GM18508 (cell line): ENCODE measurements around the gene RAD50.
A peak's percentile ranks its signal among the peaks of the same experiment; 100 is the strongest.

ENCODE experiments used
- ATAC-seq: cut with Tn5 transposase; IDR thresholded peaks from one replicate; pipeline ENCODE4 v1.9.1; 2021; ENCODE audit warnings: moderate number of reproducible peaks; ENCODE audit not compliant: insufficient read depth, unreplicated experiment

RAD50 gene

DNA sequence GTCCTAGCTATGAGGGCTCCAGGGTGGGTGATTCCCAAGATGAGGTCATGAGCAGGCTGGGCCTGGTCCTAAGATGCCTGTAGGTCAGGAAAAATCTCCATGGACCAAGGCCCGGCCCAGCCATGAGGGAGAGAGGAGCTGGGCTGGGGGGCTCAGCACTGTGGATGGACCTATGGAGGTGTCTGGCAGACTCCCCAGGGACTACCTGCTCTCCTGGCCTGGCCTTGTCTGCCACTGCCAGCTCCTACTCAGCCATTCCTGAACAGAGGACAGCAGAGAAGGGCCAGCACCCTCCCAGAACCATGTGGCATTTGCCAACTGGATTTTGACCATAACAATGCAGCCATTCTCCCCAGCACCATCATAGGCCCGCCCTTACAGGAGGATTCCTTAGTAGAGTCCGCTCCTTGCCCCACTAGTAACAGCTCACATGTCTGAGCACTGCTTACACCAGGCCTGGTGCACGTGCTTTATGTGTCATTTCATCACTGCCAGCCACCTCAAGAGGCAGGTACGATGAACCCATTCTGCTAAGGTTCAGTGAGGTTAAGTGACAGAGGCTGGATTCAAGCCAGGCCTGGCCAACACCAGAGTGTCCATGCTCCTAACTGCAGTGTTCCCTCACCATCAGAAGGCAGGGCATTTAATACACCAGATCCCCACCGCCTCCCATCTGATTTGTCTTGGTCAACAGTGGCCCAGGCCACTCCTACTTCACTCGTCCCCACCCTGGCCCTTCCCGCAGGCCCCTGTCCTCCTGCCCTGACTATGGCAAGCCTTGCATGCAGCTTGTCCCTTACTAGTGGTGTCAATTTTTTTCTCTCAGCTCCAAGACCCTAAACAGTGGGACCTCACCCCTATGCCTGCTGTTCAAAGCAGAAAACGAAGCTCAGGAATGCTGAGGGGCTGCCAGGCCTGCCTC is 101.9 kb downstream of the RAD50 start:
- no peak for ATAC-seq

DNA sequence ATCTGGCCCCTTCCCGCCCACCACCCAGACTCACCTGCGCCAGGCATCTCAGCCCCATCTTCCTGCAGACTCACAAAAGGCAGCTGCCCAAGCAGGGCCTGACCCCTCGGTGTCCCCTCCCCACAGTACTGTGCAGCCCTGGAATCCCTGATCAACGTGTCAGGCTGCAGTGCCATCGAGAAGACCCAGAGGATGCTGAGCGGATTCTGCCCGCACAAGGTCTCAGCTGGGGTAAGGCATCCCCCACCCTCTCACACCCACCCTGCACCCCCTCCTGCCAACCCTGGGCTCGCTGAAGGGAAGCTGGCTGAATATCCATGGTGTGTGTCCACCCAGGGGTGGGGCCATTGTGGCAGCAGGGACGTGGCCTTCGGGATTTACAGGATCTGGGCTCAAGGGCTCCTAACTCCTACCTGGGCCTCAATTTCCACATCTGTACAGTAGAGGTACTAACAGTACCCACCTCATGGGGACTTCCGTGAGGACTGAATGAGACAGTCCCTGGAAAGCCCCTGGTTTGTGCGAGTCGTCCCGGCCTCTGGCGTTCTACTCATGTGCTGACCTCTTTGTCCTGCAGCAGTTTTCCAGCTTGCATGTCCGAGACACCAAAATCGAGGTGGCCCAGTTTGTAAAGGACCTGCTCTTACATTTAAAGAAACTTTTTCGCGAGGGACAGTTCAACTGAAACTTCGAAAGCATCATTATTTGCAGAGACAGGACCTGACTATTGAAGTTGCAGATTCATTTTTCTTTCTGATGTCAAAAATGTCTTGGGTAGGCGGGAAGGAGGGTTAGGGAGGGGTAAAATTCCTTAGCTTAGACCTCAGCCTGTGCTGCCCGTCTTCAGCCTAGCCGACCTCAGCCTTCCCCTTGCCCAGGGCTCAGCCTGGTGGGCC is 103.1 kb downstream of the RAD50 start:
- no peak for ATAC-seq

DNA sequence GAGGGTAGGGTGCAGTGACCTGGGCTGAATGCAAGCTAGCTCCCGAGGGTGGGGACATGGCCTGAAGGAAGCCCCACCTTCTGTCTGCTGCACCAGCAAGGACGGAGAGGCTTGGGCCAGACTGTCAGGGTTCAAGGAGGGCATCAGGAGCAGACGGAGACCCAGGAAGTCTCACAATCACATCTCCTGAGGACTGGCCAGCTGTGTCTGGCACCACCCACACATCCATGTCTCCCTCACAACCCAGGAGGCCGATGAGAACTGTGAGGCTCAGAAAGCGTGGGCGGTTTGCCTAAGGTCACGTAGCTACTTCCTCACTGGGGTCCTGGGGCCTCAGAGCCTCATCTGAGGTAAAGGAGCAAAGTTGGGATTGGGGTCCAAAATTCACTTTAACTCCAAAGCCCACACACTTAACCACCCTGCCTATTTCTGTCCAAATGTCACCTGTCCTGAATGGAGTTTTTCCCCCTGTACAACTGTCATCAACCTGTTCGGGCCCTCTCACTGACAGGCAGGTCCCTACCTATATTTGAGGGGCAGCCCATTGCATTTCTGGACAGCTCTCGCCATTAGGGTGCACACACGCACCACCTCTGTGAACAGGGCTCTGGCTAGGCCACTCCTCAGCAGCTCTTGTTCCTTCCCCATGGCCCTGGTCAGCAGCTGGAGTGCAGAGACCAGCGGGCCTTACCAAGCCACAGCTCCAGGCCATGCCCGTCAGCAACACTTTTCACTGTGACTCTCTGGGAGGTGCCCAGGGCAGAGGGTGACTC is 104.6 kb downstream of the RAD50 start:
- ATAC-seq: no peak

DNA sequence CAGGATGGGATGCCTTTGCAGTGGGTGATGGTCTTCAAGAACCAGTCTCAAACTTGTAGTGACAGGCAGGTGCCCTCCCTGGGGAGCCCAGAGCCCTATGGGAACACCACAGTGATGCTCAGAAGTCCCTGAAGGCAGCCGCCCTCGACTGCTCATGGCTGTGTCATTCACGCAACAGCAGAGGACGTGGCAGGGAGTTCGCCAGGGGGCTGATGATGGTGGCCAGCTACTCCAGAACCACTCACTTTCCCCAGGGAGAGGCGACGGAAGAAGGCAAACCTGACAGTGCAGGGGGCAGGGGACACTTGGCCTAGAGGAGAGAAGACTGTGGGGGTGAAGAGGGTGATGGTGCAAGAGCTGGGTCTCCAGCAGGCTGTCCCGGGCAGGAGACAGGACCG is 105.2 kb downstream of the RAD50 start:
- ATAC-seq: no peak

DNA sequence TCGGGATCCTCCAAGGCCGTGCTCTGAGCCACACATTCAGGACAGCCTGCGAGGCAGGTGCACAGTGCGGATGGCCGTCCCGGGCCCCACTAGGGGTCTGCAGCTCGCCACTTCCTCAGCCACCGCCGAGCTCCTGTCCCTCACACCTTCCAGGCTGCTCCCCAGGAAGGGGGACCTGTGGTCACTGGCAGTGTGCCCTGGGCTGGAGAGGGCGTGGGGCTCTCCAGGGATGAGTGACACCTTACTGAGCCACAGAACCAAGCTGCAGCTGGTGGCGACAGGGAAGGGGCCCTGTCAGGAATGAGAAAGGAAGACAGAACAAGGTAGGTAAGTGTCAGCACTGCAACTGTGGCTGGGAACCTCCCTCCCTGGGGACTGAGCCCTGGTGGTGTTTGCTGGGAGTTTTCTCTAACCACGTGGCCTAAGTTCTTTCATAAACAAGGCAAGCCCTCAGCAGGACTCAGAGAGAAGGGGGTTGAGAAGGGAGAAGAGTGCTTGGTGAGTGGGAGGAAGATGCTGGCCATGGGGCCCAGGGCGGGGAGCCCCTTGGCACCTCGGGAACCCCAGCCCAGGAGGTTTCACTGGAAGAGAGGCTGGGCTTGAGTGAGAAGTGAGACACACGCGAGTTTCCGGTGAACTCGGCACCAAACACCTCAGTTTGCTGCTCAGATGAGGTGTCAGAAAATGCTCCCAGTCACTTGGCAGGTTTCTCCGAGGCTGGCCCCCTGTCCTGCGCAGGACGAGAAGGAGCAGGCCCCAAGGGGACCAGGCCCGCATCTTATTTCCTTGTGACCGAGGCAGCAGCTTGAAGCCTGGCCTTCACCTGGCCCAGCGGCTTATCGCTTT is 106.4 kb downstream of the RAD50 start:
- peak; percentile 51 for ATAC-seq

DNA sequence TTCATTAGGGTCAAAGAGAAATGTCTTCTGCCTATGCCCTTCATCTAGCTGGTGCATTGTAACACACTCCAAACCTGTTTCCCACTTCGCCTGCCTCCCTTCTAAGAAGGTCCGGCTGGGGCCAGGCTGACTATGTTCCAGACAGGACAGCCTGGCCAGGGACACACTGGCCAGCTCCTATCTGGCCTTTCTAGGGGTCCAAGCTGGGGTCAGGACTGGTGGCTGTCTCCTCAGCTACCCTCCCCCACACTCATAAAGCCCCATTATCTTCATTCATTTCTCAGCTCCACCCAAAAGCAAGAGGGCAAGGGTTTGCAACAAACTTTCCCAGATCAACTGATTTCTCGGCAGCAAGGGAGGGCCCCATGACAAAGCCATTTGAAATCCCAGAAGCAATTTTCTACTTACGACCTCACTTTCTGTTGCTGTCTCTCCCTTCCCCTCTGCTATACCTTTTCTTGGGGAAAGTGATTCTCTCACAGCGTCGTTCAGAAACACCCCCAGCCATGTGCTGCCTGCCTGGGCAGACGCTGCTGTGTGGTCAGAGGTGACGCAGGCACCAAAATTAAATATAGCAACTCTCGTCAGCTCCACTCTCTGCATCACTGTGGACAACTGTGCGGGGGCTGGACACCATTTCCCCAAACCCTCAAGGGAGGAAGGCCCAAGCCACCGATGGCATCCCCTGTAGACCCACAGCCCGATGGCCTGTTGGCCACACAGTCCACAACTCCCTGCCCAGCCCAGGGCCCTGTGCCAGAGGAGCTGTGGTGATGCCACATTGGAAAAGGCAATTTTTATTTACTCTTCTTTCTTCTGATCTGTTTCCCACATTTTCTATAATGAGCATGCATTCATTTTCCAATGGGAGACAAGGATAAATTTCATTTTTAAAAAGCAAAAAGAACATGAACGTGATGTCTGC is 107.3 kb downstream of the RAD50 start:
- no peak for ATAC-seq

DNA sequence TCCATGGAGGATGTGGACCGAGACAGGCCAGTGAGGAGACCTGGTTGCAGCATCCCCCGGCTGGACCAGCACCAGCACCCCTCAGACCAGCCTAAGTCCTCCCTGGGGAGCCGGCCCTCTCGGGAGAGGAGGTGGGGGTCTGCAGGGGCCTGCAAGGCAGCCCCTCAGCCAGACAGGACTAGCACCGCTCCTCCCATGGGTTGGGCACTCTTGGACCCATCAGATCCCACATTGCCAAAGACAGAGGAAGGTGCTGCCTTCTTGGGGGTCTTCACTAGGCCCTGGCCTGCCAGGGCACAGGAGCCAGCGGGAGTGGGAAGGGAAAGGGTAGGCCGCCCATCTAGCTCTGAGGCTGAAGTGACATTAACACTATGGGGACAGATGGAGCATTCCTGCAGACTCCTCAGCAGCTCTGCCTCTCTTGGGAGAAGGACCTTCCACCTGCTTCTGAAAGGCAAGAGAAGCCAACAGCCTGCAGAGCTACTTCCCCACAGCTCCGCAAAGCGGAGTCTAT is 108.0 kb downstream of the RAD50 start:
- no peak for ATAC-seq

DNA sequence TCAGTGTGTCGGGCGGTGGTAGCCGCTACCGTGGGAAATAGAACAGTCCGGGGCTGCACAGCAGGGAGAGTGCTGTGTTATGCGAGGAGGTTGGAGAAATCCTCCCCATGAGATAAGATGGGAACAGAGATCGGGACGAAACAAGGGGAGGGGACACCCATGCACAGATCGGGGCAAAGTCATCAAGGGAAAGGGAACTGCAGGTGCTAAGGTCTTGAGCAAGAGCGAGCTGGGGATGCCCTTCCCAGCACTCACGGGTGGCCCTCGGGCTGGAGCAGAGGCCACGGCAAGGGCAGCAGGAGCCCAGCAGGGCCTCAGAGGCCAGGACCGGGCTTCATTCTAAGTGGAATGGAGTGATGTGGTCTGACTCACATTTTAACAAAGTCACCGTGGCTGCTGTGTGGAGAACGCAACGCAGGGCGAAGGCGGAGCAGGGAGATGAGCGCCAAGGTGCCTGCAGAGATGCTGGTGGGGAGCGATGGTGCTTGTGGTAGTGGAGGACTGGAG is 108.8 kb downstream of the RAD50 start:
- no peak for ATAC-seq

DNA sequence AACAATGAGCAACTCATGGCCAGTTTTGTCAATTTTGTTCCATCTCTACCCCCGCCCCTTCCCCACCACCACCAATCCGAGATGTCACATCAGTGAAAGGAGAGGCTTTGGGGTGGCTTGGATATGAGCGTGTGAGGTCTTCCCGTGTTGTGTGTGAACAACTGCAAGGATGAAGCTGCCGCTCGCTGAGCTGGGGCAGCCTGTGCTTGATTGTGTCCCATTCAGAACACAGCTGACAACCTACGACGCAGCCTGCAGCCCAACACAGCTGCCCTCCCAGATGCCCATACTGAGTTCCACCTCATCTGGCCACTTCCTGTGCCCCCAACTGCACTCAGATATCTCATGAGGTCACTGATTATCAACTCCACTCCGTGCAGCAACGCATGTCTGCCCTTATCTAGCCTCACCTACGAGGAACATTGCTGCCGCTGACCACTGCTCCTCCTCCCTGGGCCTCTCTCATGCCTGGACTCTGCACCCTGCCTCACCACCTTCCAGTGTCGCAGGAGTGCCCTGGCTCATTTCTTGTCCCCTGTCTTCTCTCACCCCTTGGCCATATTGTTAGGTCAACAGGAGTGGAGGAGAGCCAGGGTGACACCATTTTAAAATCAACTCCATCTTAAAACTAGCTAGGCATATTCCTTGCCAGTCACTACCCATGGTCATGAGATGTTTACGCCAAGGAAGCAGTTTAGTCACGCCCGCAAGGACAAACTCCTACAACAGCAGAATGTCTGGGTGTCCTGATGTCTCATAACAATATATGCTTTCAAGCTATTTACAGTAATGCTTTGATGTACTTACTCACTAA is 109.7 kb downstream of the RAD50 start:
- no peak for ATAC-seq

DNA sequence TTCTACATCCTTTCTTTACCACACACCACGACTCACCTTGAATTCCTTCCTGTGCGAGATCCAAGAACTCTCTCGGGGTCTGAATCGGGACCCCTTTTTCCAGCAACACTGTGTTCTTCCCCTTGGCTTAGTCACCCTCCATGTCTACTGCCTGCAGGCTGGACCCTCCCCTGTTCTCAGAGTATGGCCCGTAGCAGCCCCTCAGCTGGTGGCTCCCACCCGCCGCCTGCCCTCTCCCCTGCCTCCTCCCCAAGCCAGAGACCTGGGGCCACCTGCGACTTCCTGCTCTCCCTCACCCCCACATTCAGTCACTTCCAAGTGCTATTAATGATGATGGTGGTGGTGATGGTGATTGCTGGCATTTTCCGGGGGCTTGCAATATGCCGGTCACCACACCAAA is 110.5 kb downstream of the RAD50 start:
- ATAC-seq: no peak

DNA sequence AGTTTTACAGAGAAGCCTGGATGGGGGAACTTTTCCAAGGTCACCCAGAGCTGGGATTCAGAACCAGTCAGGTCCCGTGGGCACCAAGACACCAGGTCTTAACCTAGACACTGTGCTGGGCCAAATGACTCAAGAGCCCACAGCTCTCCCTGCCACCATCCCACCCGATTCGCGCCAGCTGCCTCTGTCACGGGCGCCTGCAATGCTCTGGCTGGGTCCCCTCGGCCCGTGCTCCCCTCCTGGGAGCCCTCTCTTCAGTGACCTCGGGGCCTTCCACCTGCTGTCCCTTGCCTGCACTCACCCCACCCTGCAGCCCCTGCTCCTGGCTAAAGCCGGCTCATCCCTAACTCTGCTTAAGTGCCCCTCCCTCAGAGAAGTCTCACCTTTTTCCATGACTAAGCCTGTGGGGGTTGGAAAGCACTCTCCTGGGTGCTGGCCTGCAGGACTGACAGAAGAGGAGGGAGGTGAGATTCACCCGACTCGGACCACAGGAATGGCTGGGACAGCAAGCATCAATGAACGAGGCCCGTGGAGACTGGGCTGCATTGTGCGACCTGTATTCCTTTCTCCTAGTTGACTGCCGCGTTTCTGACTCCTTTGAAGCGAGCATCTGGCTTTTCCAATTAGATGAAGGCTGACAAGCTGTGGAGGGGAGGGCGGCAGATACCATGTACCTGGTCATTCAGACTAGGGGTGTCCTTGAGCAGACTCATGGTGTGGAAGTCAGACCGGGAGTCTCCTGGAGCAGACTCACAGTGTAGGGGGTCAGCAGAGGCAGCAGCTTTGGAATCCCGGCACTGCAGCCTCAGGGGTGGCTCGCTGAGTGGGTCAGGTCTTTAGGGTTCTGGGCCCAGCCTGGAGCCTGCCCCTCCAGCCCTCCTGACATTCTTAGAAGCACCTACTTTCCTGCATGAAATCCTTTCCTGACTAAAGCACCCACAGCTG is 111.3 kb downstream of the RAD50 start:
- no peak for ATAC-seq

DNA sequence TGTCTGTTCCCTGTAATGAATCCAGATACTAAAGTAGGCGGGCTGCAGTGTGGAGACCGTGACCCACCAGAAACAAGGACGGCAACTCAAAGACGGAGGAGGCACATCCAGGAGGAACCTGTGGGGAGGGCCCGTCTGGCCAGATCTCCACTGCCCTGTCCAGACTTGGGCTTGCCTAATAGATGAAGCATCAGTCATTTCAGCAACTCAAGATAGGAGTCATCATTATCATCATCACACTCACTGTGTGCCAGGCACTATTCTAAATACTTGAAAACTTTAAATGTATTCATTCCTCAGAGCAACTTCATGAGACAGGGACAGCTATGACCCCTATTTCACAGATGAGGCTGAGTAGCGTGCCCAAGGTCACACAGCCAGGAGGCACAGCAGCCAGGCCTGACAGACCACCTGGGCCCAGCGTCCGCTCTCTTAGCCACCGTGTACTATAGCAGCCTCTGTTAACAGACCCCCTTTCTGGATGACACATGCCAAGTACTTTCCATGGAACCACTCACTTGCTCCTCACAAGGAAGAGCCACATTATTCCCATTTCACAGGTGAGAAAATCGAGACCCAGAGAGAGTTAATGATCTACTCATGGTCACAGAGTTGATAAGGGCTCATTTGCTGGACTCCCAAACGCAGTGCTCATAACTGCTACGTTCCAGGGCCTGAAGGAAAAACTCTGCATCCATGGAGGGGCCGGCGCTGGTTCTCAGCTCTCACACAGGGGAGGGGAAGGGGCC is 112.1 kb downstream of the RAD50 start:
- ATAC-seq: no peak

DNA sequence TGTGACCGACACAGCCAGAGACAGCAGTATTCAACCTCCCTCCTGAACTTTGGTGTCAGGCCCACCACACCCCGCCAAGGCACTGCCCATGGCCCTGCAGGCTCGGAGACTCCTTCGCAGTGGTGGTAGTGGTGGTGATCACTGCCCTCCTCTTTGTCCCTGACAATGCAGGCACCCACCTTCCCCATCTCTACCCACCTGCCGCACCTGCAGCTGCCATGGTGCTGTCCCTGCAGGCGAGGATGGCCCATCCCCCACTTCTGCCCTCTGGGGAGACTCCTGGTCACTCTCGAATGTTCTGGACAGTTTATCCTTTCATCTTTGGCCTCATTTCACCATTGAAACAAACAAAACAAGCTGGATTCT is 112.7 kb downstream of the RAD50 start:
- no peak for ATAC-seq

DNA sequence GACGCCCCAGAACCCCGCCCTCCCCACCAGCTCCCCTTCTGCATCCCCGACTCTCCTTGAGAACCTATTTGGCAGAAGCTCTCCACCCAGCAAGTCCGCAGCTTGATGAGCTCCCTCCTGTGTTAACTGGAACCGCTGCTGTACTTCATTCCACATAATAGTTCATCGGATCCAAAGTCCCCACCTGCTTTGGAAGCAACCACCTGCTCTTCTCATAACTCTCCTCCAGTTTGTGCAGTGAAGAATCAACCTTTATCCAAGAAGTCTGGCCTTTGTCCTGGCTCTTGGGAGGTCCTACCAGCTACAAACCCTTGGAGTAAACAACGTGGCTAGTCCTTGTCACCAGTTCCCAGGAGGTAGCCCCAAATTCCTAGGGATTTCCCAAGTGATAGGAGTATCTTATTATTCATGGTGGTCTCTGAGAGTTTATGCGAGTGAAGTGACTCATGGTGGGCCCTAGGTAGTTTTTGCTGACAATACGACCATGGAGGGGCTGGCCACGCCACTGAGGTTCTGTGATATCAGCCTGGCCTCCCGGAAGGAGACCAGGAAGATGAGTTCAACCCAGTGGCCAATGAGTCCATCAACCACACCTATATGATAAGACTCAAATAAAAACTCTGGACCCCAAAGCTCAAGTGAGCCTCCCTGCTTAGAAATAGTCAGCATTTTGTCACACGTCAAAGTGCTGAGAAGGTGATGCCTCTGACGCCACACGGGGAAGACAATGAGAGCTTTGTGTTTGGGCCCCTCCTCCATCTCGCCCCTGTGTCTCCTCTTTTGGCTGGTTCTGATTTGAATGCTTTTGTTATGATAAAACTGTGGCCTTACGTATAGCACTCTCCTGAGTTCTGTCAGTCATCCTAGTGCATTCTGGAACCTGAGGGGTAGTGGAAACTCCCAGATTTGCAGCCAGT is 113.4 kb downstream of the RAD50 start:
- no peak for ATAC-seq

DNA sequence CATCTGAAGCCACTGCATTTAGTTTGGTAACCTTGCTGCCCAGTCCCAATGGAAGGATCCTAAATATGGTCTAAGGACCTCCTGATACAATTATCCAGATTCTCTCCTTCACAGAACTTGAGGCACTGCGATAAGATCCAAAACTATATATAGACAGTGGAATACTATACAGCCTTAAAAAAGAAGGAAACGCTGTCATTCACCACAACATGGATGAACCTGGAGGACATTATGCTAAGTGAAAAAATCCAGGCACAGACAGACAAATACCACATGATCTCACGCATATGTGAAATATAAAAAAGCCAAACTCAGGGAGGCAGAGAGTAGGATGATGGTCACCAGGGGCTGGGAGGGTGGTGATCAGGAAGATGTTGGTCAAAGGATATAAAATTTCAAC is 114.2 kb downstream of the RAD50 start:
- no peak for ATAC-seq
